T-helper 22 cell (primary cell): Measurements from ENCODE around the gene COX6B1.
"Not testable (repeated sequence)": the region's sequence is repeated elsewhere in the genome, so short reads cannot be mapped to it uniquely, and the experiment has no call there.

Source experiments
- DNase-seq: peaks from one replicate; pipeline ENCODE4 v3.0.0-alpha.2; 2020; ENCODE audit warnings: low read depth

The COX6B1 gene

GRCh38 chr19:35648017-35648961 is at the start of gene COX6B1:
Gene COX6B1, plus strand, starts transcription at chr19:35648323. Its CDS starts 2,921 bp downstream, at chr19:35651244.
- peak; percentile 90 for DNase-seq

GRCh38 chr19:35601971-35602370 is 46.2 kb upstream of the COX6B1 start:
- DNase-seq = no peak

GRCh38 chr19:35604436-35604835 is 43.7 kb upstream of the COX6B1 start:
- DNase-seq = not testable (repeated sequence)

- DNase-seq = not testable (repeated sequence)
These were observed 41.0 kb upstream of the COX6B1 start for GRCh38 chr19:35607170-35607569.

GRCh38 chr19:35607661-35608060 is 40.5 kb upstream of the COX6B1 start:
- no peak for DNase-seq

GRCh38 chr19:35608251-35608650 is 39.9 kb upstream of the COX6B1 start:
- DNase-seq = no peak

- DNase-seq = no peak
These were observed 38.2 kb upstream of the COX6B1 start for GRCh38 chr19:35609851-35610353.

- no peak for DNase-seq
These were observed 35.9 kb upstream of the COX6B1 start for GRCh38 chr19:35612224-35612558.

- peak; percentile 89 for DNase-seq
These were observed 35.4 kb upstream of the COX6B1 start, which contains the start of gene HAUS5 for GRCh38 chr19:35612559-35613321. Gene HAUS5, plus strand, starts transcription at chr19:35612735. Its CDS starts 60 bp downstream, at chr19:35612795.

GRCh38 chr19:35613574-35613973 is 34.5 kb upstream of the COX6B1 start:
- no peak for DNase-seq

- DNase-seq = no peak
These were observed 33.1 kb upstream of the COX6B1 start for GRCh38 chr19:35615036-35615435.

GRCh38 chr19:35618857-35619256 is 29.3 kb upstream of the COX6B1 start:
- no peak for DNase-seq

- DNase-seq = no peak
These were observed 28.7 kb upstream of the COX6B1 start for GRCh38 chr19:35619290-35619923.

- no peak for DNase-seq
These were observed 28.1 kb upstream of the COX6B1 start for GRCh38 chr19:35620001-35620400.

GRCh38 chr19:35621708-35622107 is 26.4 kb upstream of the COX6B1 start:
- no peak for DNase-seq

GRCh38 chr19:35622750-35623149 is 25.4 kb upstream of the COX6B1 start:
- no peak for DNase-seq

GRCh38 chr19:35623327-35624010 is 24.7 kb upstream of the COX6B1 start:
- no peak for DNase-seq

- DNase-seq = no peak
These were observed 19.9 kb upstream of the COX6B1 start for GRCh38 chr19:35628264-35628564.

- peak; percentile 93 for DNase-seq
These were observed 19.4 kb upstream of the COX6B1 start, which contains the start of gene RBM42 for GRCh38 chr19:35628565-35629331. Gene RBM42, plus strand, starts transcription at chr19:35629036. Its CDS starts 118 bp downstream, at chr19:35629154.

GRCh38 chr19:35629332-35629633 is 18.8 kb upstream of the COX6B1 start:
- no peak for DNase-seq
